ENCODE results near the gene EXOC6B.

GRCh38 chr2:72779495-72779894 is 46.3 kb downstream of the EXOC6B start:
- TF ChIP-seq CTCF (IDR thresholded peaks at IDR 0.05) = no peak
- no peak for TF ChIP-seq POLR2A (IDR thresholded peaks at IDR 0.05)
